SH-SY5Y (cell line): Measurements from ENCODE around the gene PHC3.

Experiments
- GATA2 ChIP-seq: IDR thresholded peaks from 2 replicates; pipeline ENCODE4 v1.6.1; 2011; ENCODE audit warnings: mild to moderate bottlenecking, low read depth, low read length
- GATA3 ChIP-seq: IDR thresholded peaks from 2 replicates; pipeline ENCODE4 v1.6.1; 2011; ENCODE audit warnings: low read depth, mild to moderate bottlenecking, low read length, moderate library complexity

DNA sequence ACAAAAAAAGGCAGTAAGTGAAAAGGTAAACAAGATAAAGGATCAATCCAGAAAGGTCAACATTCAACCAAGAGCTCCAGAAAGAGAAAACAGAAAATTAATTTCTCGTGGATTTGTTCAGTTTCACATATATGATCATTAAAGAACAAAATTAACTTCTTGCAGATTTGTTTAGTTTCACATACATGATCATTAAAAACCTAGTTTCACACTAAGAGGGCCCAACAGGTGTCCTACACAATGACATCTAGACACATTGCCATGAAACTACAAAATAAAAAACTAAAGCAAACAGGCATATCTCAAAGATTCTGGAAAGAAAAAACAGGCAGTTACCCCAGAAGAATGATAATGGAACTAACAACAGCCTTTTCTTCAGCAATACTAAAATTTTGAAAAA, 22.1 kb downstream of the PHC3 start:
- TF ChIP-seq GATA2: no peak
- no peak for TF ChIP-seq GATA3
